SH-SY5Y (cell line): ENCODE results near the gene IRF4.

Experiments used
- GATA2 ChIP-seq: IDR thresholded peaks from 2 replicates; pipeline ENCODE4 v1.6.1; 2011; ENCODE audit warnings: mild to moderate bottlenecking, low read depth, low read length
- GATA3 ChIP-seq: IDR thresholded peaks from 2 replicates; pipeline ENCODE4 v1.6.1; 2011; ENCODE audit warnings: low read depth, mild to moderate bottlenecking, low read length, moderate library complexity

IRF4 gene

GRCh38 chr6:391559-392440 lies at the start of gene IRF4:
IRF4 (plus strand) TSS chr6:391752; CDS start chr6:393153, 1,401 bp downstream.
- no peak for TF ChIP-seq GATA2
- TF ChIP-seq GATA3, result no peak

- TF ChIP-seq GATA2, result no peak
- no peak for TF ChIP-seq GATA3
These were observed 49.4 kb upstream of the IRF4 start for GRCh38 chr6:341914-342831.

GRCh38 chr6:342832-343179 lies 48.7 kb upstream of the IRF4 start:
- TF ChIP-seq GATA3 (no peak), GATA2 (no peak)

- TF ChIP-seq GATA3, result no peak
- no peak for TF ChIP-seq GATA2
These were observed 48.2 kb upstream of the IRF4 start for GRCh38 chr6:343226-343935.

- no peak; the same call in 1 of the 2 replicates for TF ChIP-seq GATA2
These were observed 47.4 kb upstream of the IRF4 start for GRCh38 chr6:343960-344815.

- TF ChIP-seq GATA3 (no peak), GATA2 (0 out of 2 replicates have a peak, but pooled peaks have one; percentile 36)
These were observed 46.7 kb upstream of the IRF4 start for GRCh38 chr6:344816-345340.

GRCh38 chr6:345747-346385 lies 45.7 kb upstream of the IRF4 start:
- no peak for TF ChIP-seq GATA3
- TF ChIP-seq GATA2, result no peak

- TF ChIP-seq GATA3 (no peak), GATA2 (no peak)
These were observed 45.0 kb upstream of the IRF4 start for GRCh38 chr6:346386-347030.

GRCh38 chr6:347232-347631 lies 44.3 kb upstream of the IRF4 start:
- no peak for TF ChIP-seq GATA3
- TF ChIP-seq GATA2, result no peak

- no peak for TF ChIP-seq GATA2
- TF ChIP-seq GATA3, result no peak
These were observed 43.3 kb upstream of the IRF4 start for GRCh38 chr6:347951-348859.

GRCh38 chr6:348860-349396 lies 42.6 kb upstream of the IRF4 start:
- no peak for TF ChIP-seq GATA2
- TF ChIP-seq GATA3, result no peak
